GM12874 (cell line): ENCODE results near the gene MGA.

Source experiments
- TF ChIP-seq, protein P1 (sequence below): IDR thresholded peaks from 2 replicates; pipeline ENCODE4 v1.5.1; 2011; ENCODE audit warnings: low read depth, mild to moderate bottlenecking, control low read depth, low read length, moderate library complexity; ENCODE audit not compliant: insufficient read depth

Gene MGA

DNA sequence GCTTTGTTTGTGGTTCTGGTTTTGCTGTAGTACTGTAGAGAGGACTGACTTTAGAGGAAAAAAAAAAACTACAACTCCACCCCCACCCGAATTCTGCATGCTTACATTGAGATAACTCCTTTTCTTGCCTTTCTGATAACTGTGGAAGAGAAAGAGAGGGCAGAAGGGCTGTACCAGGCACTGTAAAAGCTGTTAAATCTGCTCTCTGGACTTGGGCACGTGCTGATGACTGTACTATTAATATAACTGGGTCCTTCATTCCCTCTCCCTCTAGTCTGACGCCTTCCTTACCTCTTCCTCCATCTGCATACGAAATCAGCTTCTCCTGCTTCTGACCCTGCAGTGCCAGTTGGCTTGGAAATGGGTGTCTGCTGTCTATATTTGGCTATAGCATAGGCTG, 129.0 kb downstream of the MGA start:
- TF ChIP-seq, protein P1, sequence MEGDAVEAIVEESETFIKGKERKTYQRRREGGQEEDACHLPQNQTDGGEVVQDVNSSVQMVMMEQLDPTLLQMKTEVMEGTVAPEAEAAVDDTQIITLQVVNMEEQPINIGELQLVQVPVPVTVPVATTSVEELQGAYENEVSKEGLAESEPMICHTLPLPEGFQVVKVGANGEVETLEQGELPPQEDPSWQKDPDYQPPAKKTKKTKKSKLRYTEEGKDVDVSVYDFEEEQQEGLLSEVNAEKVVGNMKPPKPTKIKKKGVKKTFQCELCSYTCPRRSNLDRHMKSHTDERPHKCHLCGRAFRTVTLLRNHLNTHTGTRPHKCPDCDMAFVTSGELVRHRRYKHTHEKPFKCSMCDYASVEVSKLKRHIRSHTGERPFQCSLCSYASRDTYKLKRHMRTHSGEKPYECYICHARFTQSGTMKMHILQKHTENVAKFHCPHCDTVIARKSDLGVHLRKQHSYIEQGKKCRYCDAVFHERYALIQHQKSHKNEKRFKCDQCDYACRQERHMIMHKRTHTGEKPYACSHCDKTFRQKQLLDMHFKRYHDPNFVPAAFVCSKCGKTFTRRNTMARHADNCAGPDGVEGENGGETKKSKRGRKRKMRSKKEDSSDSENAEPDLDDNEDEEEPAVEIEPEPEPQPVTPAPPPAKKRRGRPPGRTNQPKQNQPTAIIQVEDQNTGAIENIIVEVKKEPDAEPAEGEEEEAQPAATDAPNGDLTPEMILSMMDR: no peak

DNA sequence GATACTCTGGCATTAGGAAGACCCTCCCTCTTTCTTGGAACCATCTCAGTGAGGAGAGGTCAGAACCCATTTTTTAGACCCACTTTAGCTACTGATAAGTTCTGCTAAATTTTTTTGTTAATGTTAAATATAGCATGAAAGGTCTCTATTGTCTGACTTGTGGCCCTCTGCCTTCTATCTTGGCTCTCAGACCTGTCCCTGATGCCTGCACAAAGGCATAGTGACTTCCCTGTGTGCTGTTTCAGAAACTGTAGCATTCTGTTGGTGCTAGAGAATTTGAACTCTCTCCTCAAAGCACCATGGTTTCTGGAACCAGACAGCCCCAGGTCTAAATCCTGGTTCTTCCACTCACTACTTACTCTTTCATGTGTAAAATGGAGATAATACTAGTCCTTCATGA, 129.5 kb downstream of the MGA start:
- TF ChIP-seq, protein P1: no peak

- TF ChIP-seq, protein P1: no peak
These were observed 130.0 kb downstream of the MGA start for GRCh38 chr15:41790169-41790568.

GRCh38 chr15:41790756-41791546, 130.7 kb downstream of the MGA start:
- TF ChIP-seq, protein P1: no peak

DNA sequence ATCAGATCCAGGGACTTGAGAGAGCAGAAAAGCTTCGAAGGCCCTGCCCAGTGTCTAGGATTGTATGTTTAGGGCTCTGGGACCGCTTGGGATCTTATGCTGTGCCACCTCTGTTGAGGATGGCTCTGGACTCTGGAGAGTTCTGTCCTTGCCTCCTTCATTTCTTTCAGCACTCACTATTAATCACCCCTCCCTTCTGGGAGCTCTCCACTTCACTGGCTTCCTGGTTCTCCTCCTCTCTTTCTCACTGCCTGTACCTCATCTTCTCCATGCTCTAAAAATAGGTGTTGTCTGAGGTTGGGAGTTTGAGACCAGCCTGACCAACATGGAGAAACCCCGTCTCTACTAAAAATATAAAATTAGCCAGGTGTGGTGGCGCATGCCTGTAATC, 131.3 kb downstream of the MGA start:
- TF ChIP-seq, protein P1: no peak

GRCh38 chr15:41792000-41792637, 131.9 kb downstream of the MGA start:
- TF ChIP-seq, protein P1: no peak

GRCh38 chr15:41794081-41794480, 133.9 kb downstream of the MGA start:
- TF ChIP-seq, protein P1: no peak
